ENCODE results near the gene TDRD6.

- no peak for TF ChIP-seq GATA2 (IDR thresholded peaks at IDR 0.05; ENCODE audit: low read depth, low read length)
- no peak for TF ChIP-seq GATA3 (IDR thresholded peaks at IDR 0.05; ENCODE audit: low read depth, low read length)
These were observed 12.3 kb downstream of the TDRD6 start for GRCh38 chr6:46699970-46700369.

All from SH-SY5Y (cell line).